CD4-positive, alpha-beta T cell treated with Interleukin-1 beta for 1 hour (primary cell): ENCODE measurements around the gene NDUFC2.
"Not testable (repeated sequence)": the region's sequence is repeated elsewhere in the genome, so short reads cannot be mapped to it uniquely, and the experiment has no call there.

ENCODE experiments used
- DNase-seq, 2 donors: peaks; one replicate each; pipeline ENCODE4 v3.0.0-alpha.2; 2020 to 2022

NDUFC2 gene

DNA sequence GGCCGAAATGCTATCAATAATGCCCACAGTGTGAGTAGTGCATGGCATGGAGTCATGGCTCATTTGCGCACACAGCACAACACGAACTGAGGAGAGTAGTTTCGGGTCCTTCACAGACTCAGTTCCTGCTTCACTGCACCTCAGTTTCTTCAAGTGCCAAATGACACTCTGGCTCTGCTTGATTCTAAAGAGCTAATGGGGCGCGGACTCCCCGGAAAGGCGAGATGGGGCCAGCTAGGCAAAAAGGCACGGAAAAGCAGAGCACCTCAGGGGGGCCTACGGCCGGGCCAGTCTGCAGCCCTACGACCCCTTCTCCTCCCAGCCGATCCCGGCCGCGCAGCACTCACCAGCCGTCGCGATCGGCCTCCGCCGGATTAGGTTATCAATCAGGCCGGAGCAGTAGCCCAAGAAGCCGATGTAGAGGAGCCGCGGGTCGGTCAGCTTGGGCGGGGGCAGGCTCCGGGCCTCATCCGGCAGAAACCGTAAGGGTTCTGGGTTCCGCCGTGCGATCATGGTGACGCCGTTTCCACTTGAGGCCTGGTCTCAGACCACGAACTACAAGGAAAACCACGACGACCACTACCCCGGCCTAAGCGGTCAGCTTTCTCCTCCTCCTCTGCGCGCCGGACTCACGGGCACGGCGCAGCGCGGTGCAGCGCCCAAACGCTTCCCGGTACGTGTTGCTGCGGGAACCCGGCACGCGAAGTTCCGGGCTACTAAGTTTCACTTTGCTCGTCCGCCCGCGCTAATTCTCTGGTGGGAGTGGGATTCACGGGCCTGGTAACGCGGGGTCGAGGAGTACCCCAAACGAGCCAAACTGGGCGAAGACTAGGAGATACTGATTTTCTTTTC, at the start of gene NDUFC2:
TSS of gene NDUFC2 (minus strand) at position 631 of the 852 bp plus-strand sequence. CDS start at position 513, 118 bp downstream.
- peak; percentile 67 to 68 for DNase-seq

DNA sequence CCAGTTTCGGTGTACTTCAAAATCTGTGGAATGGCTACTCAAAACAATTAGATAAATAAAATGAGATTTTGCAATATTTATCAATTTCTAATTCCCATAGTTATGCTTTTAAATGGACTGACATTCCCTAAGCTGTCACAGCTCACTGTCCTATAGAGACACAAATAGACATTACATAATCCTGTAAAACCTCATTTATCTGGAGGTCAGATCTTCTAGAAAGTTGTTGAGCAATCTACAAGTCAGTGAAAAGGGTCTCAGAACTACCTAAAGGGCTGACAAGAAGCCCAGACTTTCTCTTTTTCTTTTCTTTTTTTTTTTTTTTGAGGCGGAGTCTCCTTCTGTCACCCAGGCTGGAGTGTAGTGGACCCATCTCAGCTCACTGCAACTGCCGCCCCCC, 47.7 kb upstream of the NDUFC2 start:
- no peak for DNase-seq

DNA sequence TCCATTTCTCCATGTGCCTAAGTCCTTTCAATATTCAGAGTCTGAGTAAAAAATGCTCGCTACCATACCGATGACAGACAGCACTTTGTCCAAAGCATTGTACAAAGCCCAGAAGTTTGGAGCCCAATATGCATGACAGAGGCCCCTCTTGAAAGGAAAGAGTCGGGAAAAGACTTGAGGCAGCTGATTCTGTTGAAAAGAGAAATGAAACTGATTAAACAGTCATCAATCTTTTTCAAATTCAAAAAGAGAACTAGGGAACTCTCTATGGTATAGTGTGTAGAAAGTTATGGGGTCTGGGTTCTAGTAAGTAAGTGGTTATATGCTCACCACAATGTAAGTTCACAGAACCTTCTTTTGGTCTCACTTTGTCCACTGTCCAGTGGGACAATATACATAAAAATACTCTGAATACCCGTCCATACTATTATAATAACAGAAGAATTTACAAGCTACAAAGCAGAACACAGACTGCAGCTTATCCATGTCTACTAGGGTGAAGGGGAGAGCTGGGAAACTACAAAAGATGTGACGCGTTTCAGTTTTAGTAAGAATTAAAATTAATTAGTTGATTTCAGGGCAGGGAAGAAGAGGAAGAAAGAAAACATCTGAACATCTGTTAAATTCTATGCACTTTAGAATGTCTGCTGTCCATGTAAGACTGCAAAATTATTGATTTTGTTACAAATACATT, 33.1 kb upstream of the NDUFC2 start:
- DNase-seq = no peak

DNA sequence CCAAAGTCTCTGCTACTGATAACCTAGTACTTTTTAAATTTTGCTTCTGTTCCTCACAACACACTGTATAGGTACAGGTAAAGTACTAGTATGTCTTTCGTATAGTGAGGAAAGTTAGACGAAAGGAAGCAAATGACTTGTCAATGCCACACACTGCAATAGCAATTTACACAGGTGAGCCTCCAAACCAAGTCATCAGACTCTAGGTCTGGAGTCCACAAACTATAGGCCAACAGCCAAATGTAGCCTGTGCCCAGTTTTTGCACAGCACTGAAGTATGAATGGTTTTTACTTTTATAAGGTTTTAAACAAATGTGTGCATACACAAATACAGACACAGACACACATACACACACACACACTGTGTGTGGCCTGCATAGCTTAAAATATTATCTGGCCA, 31.6 kb upstream of the NDUFC2 start:
- DNase-seq = no peak

DNA sequence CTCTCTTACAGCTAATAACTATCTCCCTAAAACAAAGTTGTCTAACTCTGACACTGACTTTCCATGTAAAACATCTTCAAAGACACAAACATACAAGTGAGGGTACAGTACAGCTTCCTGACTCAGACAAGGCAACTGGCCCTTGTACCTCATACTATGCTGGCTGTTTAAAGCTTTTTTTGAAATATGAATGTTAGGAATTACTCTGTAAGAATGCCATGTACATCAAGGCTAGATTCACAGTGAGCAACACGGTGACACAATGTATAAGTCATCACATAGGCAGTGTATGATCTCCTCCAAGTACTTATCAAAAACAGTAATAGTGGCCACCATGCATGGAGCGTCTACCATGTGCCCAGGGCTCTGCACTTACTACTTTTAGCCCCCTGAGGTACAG, 31.2 kb upstream of the NDUFC2 start:
- no peak for DNase-seq

DNA sequence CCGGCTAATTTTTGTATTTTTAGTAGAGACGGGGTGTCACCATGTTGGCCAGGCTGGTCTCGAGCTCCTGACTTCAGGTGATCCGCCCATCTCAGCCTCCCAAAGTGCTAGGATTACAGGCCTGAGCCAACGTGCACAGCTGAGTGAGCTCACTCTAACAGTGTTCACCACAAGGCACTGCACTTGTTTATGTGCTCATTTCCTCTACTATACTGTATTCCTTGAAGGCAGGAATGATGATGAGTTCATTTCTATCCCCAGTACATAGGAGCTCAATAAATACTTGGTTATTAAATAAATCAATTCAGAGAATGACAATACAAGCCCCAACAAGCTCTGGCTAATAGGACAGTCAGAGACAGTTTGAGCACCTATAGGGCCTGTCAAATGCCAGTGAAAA, 30.7 kb upstream of the NDUFC2 start:
- DNase-seq = no peak

DNA sequence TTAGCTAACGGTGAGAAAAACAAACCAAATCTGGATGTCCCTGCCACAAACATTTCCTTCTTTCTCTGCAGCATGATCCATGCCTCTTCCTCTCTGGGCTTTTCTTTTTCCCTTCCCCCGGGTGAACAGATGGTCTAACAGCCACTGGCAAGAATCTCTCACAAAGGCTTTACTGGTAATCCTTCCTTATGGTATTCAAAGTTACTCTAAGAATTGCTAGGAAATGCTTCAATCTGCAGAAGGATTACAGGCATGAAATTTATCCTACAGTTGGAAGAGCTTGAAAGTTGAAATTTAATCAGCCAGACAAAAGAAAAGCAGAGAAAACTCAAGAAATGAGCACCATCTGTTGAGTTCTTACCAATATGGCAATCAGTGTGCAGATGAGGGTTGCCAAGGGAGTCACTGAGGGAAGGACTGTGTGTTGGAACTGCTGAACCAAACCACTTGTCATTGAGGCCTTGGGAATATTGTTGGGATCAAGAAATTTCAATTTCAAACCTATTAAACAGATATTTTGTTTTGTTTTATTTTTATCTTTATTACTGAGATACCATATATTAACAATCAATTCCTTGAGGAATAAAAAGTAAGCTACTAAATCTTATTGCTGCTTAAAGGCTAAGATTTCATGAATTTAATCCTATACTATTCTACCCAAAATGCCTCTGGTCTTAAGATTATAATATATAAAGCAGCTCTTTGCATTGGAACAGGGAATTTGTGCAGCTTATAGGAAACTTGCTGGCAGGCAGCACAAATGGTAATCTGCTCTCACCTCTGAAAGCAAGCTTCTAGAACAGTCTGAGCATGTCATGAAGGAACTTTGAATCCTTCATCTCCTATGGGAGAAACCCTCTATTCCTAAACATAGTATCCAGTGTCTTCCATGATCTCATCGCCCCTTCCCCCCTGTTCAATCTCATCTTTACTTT, 29.7 kb upstream of the NDUFC2 start:
- DNase-seq = no peak

DNA sequence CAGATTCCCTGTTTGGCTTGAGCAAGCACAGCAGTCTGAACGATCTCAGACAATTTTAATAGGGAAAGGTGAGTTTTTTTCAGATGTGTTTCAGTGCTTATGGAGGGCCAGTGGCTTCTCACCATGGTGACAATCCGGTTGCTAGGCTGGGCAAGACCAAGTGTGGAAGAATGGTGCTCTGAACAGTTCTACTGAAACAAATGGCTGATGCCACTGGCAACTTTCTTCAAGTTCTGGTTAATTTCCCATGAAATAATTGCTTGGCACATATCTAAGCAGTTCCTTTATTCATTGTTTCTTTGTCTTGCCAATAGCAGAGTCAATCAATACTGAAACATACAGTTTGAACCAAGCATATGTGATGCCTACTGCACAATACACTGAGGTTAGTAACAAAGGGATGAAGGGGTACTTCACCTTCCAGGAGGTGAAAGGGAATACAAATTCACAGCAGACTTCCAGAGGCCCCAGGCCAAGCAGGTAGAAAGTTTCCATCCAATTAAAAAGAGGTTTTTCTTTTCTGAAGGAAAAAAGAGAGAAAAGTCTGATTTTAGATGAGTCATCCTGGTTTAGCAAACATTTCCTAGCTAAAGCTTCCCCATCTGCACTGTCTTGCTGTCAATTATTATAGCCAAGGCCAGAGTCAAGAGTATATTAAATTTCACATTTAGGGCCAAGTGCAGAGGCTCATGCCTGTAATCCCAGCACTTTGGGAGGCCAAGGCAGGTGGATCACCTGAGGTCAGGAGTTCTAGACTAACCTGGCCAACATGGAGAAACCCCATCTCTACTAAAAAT, 21.2 kb upstream of the NDUFC2 start:
- no peak for DNase-seq

DNA sequence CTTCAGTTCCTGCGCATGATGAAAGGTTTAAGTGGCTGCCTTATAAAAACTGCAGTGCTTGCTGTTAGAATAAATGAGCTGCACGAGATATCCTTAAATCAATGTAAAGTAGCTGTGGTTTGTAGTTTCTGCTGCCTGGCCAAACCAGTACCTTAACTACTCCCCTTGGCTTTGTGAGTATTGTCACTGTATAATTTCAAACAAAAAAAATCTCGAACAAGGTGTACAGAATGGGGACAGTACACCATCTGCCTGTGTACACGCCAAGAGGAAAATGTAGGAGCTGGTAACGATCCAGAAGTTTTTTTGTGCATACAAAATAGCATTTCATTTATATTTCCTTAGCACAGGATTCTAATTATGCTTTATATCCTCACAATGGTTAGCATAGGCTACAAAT, 20.6 kb upstream of the NDUFC2 start:
- DNase-seq = no peak

DNA sequence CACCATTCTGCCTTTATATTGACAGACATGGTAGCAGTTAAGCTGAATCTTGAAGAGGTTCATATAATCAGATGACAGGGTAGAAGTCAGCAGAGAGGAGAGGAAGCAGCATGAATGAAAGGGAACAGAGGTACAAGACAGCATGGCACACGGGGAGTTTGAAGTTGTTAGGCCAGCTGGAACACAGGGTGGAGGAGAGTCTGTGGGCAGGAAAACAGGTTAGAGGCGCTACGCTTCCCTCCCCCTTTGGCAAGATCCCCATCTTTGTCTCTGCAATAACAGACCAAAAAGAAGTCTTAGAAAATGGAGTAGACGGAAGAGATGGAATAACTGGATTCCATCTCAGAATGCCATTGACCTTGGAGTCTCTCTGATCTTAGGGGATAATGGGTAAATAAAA, 20.0 kb upstream of the NDUFC2 start:
- DNase-seq = no peak

DNA sequence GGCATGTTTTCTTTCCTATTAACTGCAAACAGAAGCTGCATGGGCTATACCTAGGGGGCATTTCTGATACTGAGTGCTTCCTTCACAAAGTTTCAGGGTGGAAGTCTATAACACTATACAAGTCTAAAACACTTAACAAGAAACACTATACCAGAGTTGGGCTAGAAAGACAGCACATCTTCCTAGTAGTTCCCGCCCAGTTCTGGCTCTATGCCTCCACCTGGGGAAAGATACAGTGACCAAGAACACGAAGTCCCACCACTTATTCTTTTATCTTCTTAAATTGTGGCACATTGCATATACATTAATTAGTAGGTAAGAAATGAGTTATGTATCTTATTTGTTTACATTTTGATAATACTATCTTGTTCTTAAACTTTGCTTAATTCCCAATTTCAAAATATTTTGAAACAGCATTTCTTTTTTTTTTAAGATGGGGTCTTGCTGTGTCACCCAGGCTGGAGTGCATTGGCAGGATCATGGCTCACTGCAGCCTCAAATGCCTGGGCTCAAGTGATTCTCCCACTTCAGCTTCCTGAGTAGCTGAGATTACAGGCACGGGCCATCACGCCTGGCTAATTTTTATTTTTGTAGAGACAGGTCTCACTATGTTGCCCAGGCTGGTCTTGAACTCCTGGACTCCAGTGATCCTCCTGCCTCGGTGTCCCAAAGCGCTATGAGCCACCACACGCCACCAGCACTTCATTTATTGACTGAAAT, 18.2 kb upstream of the NDUFC2 start:
- DNase-seq = no peak

DNA sequence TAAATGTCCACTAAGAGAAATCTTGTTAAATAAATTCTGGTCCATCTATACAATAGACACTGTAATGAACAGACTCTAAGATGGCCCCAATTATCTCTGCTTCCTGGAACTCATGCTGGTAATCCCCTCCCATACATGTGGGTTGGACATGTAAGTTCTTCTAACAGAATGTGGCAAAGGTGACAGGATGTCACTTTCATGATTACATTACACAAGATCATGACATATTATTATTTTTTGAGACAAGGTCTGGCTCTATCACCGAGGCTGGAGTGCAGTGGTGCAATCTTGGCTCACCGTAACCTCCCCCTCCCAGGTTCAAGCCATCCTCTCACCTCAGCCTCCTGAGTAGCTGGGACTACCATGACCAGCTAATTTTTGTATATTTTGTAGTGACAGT, 14.6 kb upstream of the NDUFC2 start:
- DNase-seq = no peak

DNA sequence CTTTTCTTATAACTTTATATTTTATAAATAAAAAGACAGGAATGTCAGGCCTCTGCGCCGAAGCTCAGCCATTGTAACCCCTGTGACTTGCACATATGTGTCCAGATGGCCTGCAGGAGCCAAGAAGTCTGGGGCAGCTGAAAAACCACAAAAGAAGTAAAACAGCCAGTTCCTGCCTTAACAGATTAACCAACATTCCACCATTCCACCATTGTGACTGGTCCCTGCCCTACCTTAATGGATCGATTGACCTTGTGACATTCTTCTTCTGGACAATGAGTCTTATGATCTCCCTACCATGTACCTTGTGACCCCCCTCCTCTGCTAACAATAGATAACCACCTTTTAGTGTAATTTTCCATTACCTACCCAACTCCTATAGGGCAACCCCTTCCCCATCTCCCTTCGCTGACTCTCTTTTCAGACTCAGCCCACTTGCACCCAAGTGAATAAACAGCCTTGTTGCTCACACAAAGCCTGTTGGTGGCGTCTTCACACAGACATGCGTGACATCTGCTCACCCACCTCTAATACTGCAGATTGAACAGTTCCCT, 6.9 kb upstream of the NDUFC2 start:
- not testable (repeated sequence) for DNase-seq

DNA sequence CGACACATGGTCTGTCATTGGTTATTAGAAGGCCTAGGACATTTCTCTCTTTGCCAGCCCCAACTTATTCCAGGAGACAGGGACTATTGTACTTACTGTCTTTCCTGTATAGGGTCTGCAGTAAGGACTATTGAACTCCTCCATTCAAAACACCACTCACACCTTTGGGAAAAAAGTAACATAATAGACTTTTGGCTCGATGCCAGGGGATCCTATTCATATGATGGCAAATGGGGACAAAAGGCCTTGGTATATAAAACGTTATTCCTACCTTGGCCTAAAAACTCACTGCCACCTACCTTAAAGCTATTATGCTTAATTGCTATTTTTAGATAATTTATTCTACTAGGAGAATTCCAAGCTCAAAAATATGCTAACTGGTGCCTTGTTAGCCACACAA, 6.3 kb upstream of the NDUFC2 start:
- DNase-seq = no peak

DNA sequence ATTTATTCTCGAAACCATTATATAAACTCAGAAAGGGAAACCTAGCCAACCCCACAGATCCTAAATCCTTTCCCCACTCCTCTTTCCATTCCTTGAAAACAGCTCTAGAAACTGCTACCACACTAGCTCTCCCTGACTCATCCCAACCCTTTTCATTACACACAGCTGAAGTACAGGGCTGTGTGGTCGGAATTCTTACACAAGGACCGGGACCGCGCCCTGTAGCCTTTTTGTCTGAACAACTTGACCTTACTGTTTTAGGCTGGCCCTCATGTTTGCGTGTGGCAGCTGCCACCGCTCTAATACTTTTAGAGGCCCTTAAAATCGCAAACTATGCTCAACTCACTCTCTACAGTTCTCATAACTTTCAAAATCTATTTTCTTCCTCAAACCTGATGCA, 4.8 kb upstream of the NDUFC2 start:
- DNase-seq = not testable (repeated sequence)

DNA sequence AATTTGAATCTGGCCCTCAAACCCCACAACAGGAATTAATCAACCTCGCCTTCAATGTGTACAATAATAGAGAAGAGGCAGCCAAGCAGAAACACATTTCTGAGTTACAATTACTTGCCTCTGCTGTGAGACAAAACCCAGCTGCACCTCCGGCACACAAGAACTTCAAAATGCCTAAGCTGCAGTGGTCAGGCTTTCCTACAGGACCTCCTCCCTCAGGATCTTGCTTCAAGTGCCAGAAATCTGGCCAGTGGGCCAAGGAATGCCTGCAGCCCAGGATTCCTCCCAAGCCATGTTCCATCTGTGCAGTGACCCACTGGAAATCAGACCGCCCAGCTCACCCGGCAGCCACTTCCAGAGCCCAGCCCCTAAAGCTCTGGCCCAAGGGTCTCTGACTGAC, 3.4 kb upstream of the NDUFC2 start:
- DNase-seq = no peak

DNA sequence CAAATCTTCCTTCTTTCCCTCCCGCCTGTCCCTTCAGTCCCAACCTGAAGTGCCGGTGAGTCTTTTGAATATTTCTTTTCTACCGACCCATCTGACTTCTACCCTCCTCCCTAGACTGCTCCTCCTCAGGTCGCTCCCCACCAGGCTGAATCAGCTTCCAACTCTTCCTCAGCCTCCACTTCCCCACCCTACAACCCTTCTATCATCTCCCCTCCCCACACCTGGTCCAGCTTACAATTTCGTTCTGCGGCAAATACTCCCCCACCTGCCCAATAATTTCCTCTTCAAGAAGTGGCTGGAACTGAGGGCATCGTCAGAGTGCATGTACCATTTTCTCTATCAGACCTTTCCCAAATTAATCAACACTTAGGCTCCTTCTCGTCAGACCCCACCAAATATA, 2.5 kb upstream of the NDUFC2 start:
- DNase-seq = no peak

DNA sequence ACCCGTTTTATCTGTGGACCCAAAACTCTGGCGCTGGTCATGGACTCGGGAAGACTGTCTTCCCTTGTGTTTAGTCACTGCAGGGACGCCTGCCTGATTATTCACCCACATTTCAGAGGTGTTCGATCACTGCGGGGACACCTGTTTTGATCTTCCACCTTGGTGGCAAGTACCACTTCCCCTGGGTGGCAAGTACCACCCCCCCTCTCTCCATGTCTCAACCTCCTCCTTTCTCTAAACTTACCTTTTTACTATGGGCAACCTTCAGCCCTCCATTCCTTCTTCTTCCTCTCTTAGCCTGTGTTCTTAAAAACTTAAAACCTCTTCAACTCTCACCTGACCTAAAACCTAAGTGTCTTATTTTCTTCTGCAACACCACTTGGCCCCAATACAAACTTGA, 1.9 kb upstream of the NDUFC2 start:
- DNase-seq = no peak

DNA sequence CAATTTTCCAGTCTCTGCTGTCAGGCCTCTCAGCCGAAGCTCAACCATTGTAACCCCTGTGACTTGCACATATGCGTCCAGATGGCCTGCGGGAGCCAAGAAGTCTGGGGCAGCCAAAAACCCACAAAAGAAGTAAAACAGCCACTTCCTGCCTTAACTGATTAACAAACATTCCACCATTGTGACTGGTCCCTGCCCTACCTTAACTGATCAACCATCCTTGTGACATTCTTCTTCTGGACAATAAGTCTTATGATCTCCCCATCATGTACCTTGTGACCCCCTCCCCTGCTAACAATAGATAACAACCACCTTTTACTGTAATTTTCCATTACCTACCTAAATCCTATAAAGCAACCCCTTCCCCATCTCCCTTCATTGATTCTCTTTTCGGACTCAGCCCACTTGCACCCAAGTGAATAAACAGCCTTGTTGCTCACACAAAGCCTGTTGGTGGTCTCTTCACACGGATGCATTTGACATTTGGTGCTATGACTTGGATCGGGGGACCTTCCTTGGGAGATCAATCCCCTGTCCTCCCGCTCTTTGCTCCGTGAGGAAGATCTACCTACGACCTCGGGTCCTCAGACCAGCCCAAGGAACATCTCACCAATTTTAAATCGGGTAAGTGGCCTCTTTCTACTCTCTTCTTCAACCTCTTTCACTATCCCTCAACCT, 1.3 kb upstream of the NDUFC2 start:
- DNase-seq = no peak

DNA sequence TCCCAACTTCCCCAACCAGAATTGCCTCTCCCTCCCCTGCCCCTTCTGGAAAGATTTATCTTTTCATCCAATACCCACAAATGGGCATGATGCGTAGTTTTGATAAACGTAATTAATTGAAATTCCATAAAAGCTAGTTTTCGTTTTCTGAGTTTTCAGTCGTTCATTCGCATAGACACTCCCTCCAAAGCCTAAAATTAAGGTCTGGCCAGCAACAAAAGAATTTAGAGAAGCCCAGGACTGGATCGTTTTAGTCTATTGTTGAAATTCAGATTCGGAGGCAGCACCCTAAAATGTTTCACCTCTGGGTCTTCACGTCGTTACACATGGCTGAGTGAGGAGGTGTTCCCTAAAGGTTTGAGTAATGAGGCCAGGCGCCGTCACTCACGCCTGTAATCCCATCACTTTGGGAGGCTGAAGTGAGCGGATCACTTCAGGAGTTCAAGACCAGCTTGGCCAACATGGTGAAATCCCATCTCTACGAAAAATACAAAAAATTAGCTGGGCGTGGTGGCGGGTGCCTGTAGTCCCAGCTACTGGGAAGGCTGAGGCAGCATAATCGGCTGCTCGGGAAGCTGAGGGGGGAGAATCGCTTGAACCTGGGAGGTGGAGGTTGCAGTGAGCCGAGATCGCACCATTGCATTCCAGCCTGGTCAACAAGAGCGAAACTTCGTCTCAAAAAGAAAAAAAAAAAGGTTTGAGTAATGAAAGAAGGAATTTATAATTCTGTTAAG, 589 bp upstream of the NDUFC2 start:
- no peak for DNase-seq
